SJSA1 (cell line): Measurements from ENCODE around the gene UBE3C. TPM values are rescaled to one million over a fixed set of nuclear protein-coding genes. Genes with fewer than 3 reads are reported as not detected.

Experiments used
- DNase-seq, 2 experiments: peaks; one replicate each; pipeline ENCODE4 v3.0.0-alpha.2; 2015 to 2020; ENCODE audit warnings: low spot score in 2 of 2, low read depth in 1 of 2
- H3K27ac ChIP-seq: fragments of 250-450 bp; sonication (Bioruptor Pico); 2 replicates; pipeline ENCODE4 v1.5.1; 2020; ENCODE audit warnings: mild to moderate bottlenecking, moderate library complexity
- H3K27me3 ChIP-seq: fragments of 250-450 bp; sonication (Bioruptor Pico); replicated peaks from 2 replicates; pipeline ENCODE4 v1.5.1; 2020; ENCODE audit warnings: mild to moderate bottlenecking, moderate library complexity
- H3K36me3 ChIP-seq: fragments of 250-450 bp; sonication (Bioruptor Pico); 2 replicates; pipeline ENCODE4 v1.5.1; 2020; ENCODE audit warnings: mild to moderate bottlenecking
- H3K4me1 ChIP-seq: fragments of 250-450 bp; sonication (Bioruptor Pico); replicated peaks from 2 replicates; pipeline ENCODE4 v1.6.1; 2021; ENCODE audit warnings: mild to moderate bottlenecking
- H3K4me3 ChIP-seq: fragments of 250-450 bp; sonication (Bioruptor Pico); 2 replicates; pipeline ENCODE4 v1.5.1; 2020; ENCODE audit warnings: mild to moderate bottlenecking
- H3K9me3 ChIP-seq: fragments of 250-450 bp; sonication (Bioruptor Pico); replicated peaks from 2 replicates; pipeline ENCODE4 v1.5.1; 2020; ENCODE audit warnings: mild to moderate bottlenecking
- total RNA-seq: library from RNA; depleted of rRNA; stranded (reverse); fragments of >200 nt; shearing (Covaris generic); gene quantifications from 2 replicates; pipeline ENCODE4 v1.2.3, GENCODE V29; 2014

UBE3C gene
- total RNA-seq, 1 experiment from 2014 or later = 134 TPM

- Histone ChIP-seq H3K4me1 (peaks cover 15% of the 10 kb centered on the region), H3K27ac (no peak overlapping the region), H3K9me3 (no peaks in the 10 kb centered on the region), H3K27me3 (no peaks in the 10 kb centered on the region), H3K36me3 (no peaks in the 10 kb centered on the region), H3K4me3 (no peak overlapping the region)
- DNase-seq = no peak
Observed at GRCh38 chr7:157278167-157278790, 139.6 kb downstream of the UBE3C start.

- H3K27ac ChIP-seq = no peak overlapping the region
- no peak overlapping the region for H3K4me3 ChIP-seq
- H3K9me3 ChIP-seq = no peaks in the 10 kb centered on the region
- H3K36me3 ChIP-seq = no peaks in the 10 kb centered on the region
- H3K27me3 ChIP-seq = no peaks in the 10 kb centered on the region
- H3K4me1 ChIP-seq = peaks cover 10% of the 10 kb centered on the region
- no peak for DNase-seq
Observed at GRCh38 chr7:157278791-157279724, 140.3 kb downstream of the UBE3C start.

GRCh38 chr7:157279741-157280215 lies 141.1 kb downstream of the UBE3C start:
- no peak overlapping the region for H3K4me3 ChIP-seq
- H3K4me1 ChIP-seq = peaks cover 10% of the 10 kb centered on the region
- H3K36me3 ChIP-seq = no peaks in the 10 kb centered on the region
- no peaks in the 10 kb centered on the region for H3K27me3 ChIP-seq
- H3K27ac ChIP-seq = no peak overlapping the region
- no peak for DNase-seq
- H3K9me3 ChIP-seq = no peaks in the 10 kb centered on the region

GRCh38 chr7:157280216-157280841 lies 141.6 kb downstream of the UBE3C start:
- no peaks in the 10 kb centered on the region for H3K9me3 ChIP-seq
- H3K36me3 ChIP-seq = no peaks in the 10 kb centered on the region
- H3K27ac ChIP-seq = no peak overlapping the region
- peaks cover 10% of the 10 kb centered on the region for H3K4me1 ChIP-seq
- H3K4me3 ChIP-seq = no peak overlapping the region
- no peaks in the 10 kb centered on the region for H3K27me3 ChIP-seq
- DNase-seq = no peak

- Histone ChIP-seq H3K27ac (no peak overlapping the region), H3K36me3 (no peaks in the 10 kb centered on the region), H3K9me3 (no peaks in the 10 kb centered on the region), H3K27me3 (no peaks in the 10 kb centered on the region), H3K4me3 (no peak overlapping the region), H3K4me1 (peaks cover 9% of the 10 kb centered on the region)
- DNase-seq = no peak
Observed at GRCh38 chr7:157281221-157281998, 142.7 kb downstream of the UBE3C start.

GRCh38 chr7:157282141-157282801 lies 143.5 kb downstream of the UBE3C start:
- H3K9me3 ChIP-seq = no peaks in the 10 kb centered on the region
- no peak overlapping the region for H3K27ac ChIP-seq
- H3K36me3 ChIP-seq = no peaks in the 10 kb centered on the region
- H3K4me3 ChIP-seq = no peak overlapping the region
- H3K27me3 ChIP-seq = no peaks in the 10 kb centered on the region
- H3K4me1 ChIP-seq = peaks cover under 1% of the 10 kb centered on the region
- no peak for DNase-seq

- Histone ChIP-seq H3K4me1 (no peaks in the 10 kb centered on the region), H3K9me3 (no peaks in the 10 kb centered on the region), H3K36me3 (no peaks in the 10 kb centered on the region), H3K27me3 (no peaks in the 10 kb centered on the region), H3K27ac (no peak overlapping the region), H3K4me3 (no peak overlapping the region)
- no peak for DNase-seq
Observed at GRCh38 chr7:157284229-157285014, 145.7 kb downstream of the UBE3C start.

- Histone ChIP-seq H3K36me3 (no peaks in the 10 kb centered on the region), H3K4me3 (no peak overlapping the region), H3K27ac (no peak overlapping the region), H3K27me3 (no peaks in the 10 kb centered on the region), H3K9me3 (no peaks in the 10 kb centered on the region), H3K4me1 (peaks cover 6% of the 10 kb centered on the region; the same call in 1 of the 2 replicates)
- DNase-seq = no peak
Observed at GRCh38 chr7:157291404-157292080, 152.8 kb downstream of the UBE3C start.

- no peaks in the 10 kb centered on the region for H3K36me3 ChIP-seq
- no peaks in the 10 kb centered on the region for H3K27me3 ChIP-seq
- no peak overlapping the region for H3K27ac ChIP-seq
- peaks cover 6% of the 10 kb centered on the region; the same call in 1 of the 2 replicates for H3K4me1 ChIP-seq
- no peak for DNase-seq
- H3K9me3 ChIP-seq = no peaks in the 10 kb centered on the region
- no peak overlapping the region for H3K4me3 ChIP-seq
Observed at GRCh38 chr7:157292258-157292657, 153.5 kb downstream of the UBE3C start.

- Histone ChIP-seq H3K27me3 (no peaks in the 10 kb centered on the region), H3K4me3 (no peak overlapping the region), H3K9me3 (no peaks in the 10 kb centered on the region), H3K36me3 (no peaks in the 10 kb centered on the region), H3K27ac (no peak overlapping the region), H3K4me1 (peaks cover 6% of the 10 kb centered on the region; the same call in 1 of the 2 replicates)
- DNase-seq = no peak
Observed at GRCh38 chr7:157292770-157293412, 154.2 kb downstream of the UBE3C start.

GRCh38 chr7:157293413-157293788 lies 154.7 kb downstream of the UBE3C start:
- Histone ChIP-seq H3K9me3 (no peaks in the 10 kb centered on the region), H3K27ac (no peak overlapping the region), H3K36me3 (no peaks in the 10 kb centered on the region), H3K4me1 (peaks cover 6% of the 10 kb centered on the region; the same call in 1 of the 2 replicates), H3K4me3 (no peak overlapping the region), H3K27me3 (no peaks in the 10 kb centered on the region)
- no peak for DNase-seq
